Measurements from ENCODE around the gene SLC24A3. TPM values are rescaled to one million over a fixed set of nuclear protein-coding genes. Genes with fewer than 3 reads are reported as not detected.

SLC24A3 gene
- total RNA-seq, 6 experiments from 2014 or later = not detected

DNA sequence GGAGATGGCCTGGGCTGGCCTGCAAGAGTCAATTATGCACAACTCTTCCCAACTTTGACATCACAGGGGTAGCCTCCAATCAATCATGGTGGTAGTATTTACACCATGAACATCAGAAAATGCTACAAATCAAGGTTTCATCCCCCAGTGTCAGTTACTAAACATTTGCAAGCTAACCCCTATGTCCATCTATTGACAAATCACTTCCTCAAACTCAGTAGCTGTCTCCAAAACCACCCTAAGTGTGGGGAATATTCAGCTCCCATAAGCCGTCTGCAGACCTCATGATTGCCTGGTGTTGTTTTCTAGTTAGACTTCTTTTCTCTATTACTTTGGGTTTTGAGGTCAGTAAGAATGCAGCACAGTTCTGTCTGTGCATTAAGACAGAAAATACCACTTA is 344.8 kb downstream of the SLC24A3 start:
- Mint-ChIP-seq H3K9me3 (no peaks in the 10 kb centered on the region), H3K4me3 (no peak overlapping the region), H3K36me3 (ENCODE audit: low read depth) (no peaks in the 10 kb centered on the region), H3K4me1 (ENCODE audit: low read depth) (no peaks in the 10 kb centered on the region), H3K27ac (no peak overlapping the region), H3K27me3 (ENCODE audit: insufficient read depth) (peaks cover 3% of the 10 kb centered on the region; the same call in 1 of the 2 replicates)
- no peak for DNase-seq
- TF ChIP-seq, protein P1, sequence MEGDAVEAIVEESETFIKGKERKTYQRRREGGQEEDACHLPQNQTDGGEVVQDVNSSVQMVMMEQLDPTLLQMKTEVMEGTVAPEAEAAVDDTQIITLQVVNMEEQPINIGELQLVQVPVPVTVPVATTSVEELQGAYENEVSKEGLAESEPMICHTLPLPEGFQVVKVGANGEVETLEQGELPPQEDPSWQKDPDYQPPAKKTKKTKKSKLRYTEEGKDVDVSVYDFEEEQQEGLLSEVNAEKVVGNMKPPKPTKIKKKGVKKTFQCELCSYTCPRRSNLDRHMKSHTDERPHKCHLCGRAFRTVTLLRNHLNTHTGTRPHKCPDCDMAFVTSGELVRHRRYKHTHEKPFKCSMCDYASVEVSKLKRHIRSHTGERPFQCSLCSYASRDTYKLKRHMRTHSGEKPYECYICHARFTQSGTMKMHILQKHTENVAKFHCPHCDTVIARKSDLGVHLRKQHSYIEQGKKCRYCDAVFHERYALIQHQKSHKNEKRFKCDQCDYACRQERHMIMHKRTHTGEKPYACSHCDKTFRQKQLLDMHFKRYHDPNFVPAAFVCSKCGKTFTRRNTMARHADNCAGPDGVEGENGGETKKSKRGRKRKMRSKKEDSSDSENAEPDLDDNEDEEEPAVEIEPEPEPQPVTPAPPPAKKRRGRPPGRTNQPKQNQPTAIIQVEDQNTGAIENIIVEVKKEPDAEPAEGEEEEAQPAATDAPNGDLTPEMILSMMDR (IDR thresholded peaks at IDR 0.05) = no peak

DNA sequence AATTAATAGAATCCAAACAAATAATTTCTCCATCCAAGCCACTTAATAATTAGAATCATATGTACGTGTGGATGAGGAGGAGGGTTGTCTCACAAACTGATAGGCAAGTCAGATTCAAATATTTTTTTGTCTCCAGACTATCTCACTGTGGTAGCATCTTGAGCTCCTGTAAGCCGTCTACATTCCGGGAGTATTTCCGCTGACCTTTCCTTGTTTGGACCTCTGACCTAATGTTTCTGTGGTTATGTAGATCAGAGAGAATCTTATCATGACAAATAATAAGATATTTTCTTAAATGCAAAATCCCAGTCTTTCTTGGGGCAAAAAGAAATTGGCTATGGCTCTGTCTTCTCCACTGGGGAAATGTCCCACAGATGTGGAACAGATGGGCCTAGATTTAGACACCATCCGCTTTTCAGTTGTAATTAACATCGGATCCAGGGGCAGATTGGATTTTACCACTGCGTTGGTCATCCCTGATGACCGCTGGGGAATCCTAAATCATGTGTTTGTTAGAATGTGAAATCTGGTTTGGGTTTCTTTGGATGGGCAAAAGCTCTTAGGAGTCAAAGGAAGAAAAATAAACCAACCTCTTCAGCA is 348.5 kb downstream of the SLC24A3 start:
- H3K4me3 Mint-ChIP-seq = no peak overlapping the region
- no peaks in the 10 kb centered on the region for H3K9me3 Mint-ChIP-seq
- DNase-seq = no peak
- peaks cover 3% of the 10 kb centered on the region for H3K27me3 Mint-ChIP-seq (ENCODE audit: insufficient read depth)
- H3K36me3 Mint-ChIP-seq (ENCODE audit: low read depth) = no peaks in the 10 kb centered on the region
- no peak overlapping the region for H3K27ac Mint-ChIP-seq
- H3K4me1 Mint-ChIP-seq (ENCODE audit: low read depth) = no peaks in the 10 kb centered on the region
- TF ChIP-seq, protein P1 (IDR thresholded peaks at IDR 0.05) = no peak

DNA sequence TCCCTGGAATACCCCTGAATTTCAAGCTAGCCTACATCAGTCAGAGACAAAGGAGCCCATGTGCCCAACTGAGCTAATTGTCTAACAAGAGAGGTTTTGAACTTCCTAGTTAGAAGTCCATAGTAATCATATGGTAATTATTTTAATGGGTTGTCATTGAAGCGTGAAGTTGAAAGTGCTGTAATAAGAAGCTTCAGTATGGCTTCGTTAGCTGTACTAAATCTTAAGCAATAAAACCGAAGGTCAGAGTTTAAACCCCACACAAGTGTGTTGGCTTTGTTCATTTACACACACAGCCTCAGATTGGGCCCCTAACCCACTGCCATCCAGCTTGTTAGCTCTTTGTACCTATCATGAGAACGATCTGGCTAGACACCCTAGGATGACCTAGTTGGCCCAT is 350.0 kb downstream of the SLC24A3 start:
- Mint-ChIP-seq H3K27ac (no peak overlapping the region), H3K36me3 (ENCODE audit: low read depth) (no peaks in the 10 kb centered on the region), H3K27me3 (ENCODE audit: insufficient read depth) (peaks cover 3% of the 10 kb centered on the region), H3K4me3 (no peak overlapping the region), H3K9me3 (no peaks in the 10 kb centered on the region), H3K4me1 (ENCODE audit: low read depth) (no peaks in the 10 kb centered on the region)
- TF ChIP-seq, protein P1 (IDR thresholded peaks at IDR 0.05) = no peak
- DNase-seq = no peak

DNA sequence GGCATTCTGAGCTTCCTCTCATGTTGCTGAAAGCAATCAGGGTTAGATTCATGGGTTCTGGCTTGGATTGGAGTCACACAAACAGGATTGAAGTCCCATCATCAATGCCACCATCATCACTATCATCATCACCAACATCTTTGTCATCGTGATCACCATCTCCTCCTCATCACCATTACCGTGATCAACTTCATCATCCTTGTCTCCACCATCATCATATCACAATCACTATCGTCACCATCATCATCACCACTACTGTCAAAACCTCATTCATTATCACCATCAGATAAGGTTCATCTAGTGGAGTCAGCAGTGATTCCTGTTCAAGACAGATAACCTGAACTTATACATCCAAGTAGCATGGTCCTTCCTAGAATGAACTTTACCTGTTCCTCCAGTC is 351.8 kb downstream of the SLC24A3 start:
- no peaks in the 10 kb centered on the region for H3K4me1 Mint-ChIP-seq (ENCODE audit: low read depth)
- peaks cover 3% of the 10 kb centered on the region for H3K27me3 Mint-ChIP-seq (ENCODE audit: insufficient read depth)
- TF ChIP-seq, protein P1 (IDR thresholded peaks at IDR 0.05) = no peak
- DNase-seq = no peak
- 0 out of 2 replicates have a peak, but pooled peaks cover under 1% of the 10 kb centered on the region for H3K9me3 Mint-ChIP-seq
- H3K4me3 Mint-ChIP-seq = no peak overlapping the region
- H3K36me3 Mint-ChIP-seq (ENCODE audit: low read depth) = no peaks in the 10 kb centered on the region
- H3K27ac Mint-ChIP-seq = no peak overlapping the region

DNA sequence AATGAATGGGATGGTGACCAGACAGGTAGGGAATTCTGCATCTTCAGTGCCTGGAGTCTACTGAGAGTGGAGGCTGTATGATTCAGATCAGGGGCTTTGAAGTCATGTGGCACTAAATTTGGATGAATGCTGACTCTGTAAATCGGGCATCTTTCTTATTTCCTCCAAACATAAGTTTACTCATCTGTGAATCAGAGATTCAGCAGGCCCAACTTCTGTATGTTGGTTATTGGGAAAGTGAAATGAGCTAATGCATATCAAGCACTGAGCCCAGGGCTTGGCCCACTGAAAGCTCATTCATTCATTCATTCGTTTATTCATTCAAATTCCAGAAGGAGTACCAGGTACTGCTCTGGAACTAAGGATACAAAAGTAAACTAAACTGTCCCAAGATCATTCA is 353.3 kb downstream of the SLC24A3 start:
- Mint-ChIP-seq H3K4me1 (ENCODE audit: low read depth) (no peaks in the 10 kb centered on the region), H3K4me3 (no peak overlapping the region), H3K27ac (no peak overlapping the region), H3K9me3 (peaks cover 9% of the 10 kb centered on the region; the same call in 1 of the 2 replicates), H3K36me3 (ENCODE audit: low read depth) (no peaks in the 10 kb centered on the region), H3K27me3 (ENCODE audit: insufficient read depth) (peaks cover 3% of the 10 kb centered on the region)
- no peak for DNase-seq
- TF ChIP-seq, protein P1 (IDR thresholded peaks at IDR 0.05) = no peak
